ENCODE results near the gene CDCP2.

GRCh38 chr1:54178296-54179070, 25.7 kb upstream of the CDCP2 start:
- TF ChIP-seq, protein P1, sequence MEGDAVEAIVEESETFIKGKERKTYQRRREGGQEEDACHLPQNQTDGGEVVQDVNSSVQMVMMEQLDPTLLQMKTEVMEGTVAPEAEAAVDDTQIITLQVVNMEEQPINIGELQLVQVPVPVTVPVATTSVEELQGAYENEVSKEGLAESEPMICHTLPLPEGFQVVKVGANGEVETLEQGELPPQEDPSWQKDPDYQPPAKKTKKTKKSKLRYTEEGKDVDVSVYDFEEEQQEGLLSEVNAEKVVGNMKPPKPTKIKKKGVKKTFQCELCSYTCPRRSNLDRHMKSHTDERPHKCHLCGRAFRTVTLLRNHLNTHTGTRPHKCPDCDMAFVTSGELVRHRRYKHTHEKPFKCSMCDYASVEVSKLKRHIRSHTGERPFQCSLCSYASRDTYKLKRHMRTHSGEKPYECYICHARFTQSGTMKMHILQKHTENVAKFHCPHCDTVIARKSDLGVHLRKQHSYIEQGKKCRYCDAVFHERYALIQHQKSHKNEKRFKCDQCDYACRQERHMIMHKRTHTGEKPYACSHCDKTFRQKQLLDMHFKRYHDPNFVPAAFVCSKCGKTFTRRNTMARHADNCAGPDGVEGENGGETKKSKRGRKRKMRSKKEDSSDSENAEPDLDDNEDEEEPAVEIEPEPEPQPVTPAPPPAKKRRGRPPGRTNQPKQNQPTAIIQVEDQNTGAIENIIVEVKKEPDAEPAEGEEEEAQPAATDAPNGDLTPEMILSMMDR (IDR thresholded peaks at IDR 0.05) = no peak
- no peak for TF ChIP-seq POLR2A (IDR thresholded peaks at IDR 0.05)

Measured in body of pancreas (tissue), 4 donors.